HepG2 (cell line): ENCODE data around the gene GRK6. TPM values are rescaled to one million over a fixed set of nuclear protein-coding genes. Genes with fewer than 3 reads are reported as not detected.

Source experiments
- ARID4A ChIP-seq: sonication (generic); formaldehyde crosslinking; IDR thresholded peaks from 2 replicates; pipeline ENCODE4 v1.5.0; 2020; ENCODE audit warnings: mild to moderate bottlenecking, missing genetic modification reagents, borderline replicate concordance
- NRL ChIP-seq: sonication (generic); formaldehyde crosslinking; IDR thresholded peaks from 2 replicates; pipeline ENCODE4 v1.5.0; 2020; ENCODE audit warnings: missing genetic modification reagents, mild to moderate bottlenecking, moderate library complexity, borderline replicate concordance
- RBFOX2 ChIP-seq: fragments of 200-400 bp; formaldehyde crosslinking; IDR thresholded peaks from 2 replicates; pipeline ENCODE4 v1.6.1; 2017; ENCODE audit warnings: low read depth, mild to moderate bottlenecking, low read length
- SIN3B ChIP-seq: fragments of 150-350 bp; IDR thresholded peaks from 2 replicates; pipeline ENCODE4 v1.6.1; 2014; ENCODE audit warnings: low read length
- ZNF605 ChIP-seq: sonication (generic); formaldehyde crosslinking; IDR thresholded peaks from 2 replicates; pipeline ENCODE4 v1.8.0; 2022; ENCODE audit warnings: mild to moderate bottlenecking, missing genetic modification reagents
- ZNF891 ChIP-seq: sonication (generic); formaldehyde crosslinking; IDR thresholded peaks from 2 replicates; pipeline ENCODE4 v1.5.0; 2020; ENCODE audit warnings: mild to moderate bottlenecking, missing genetic modification reagents
- ZSCAN20 ChIP-seq: sonication (generic); formaldehyde crosslinking; IDR thresholded peaks from 2 replicates; pipeline ENCODE4 v1.4.0; 2020; ENCODE audit warnings: missing genetic modification reagents, mild to moderate bottlenecking, borderline replicate concordance
- polyA plus RNA-seq, 8 experiments: library from polyadenylated mRNA; depleted of rRNA in 3 of 8; stranded (reverse) in 7 of 8; unstranded in 1 of 8; fragments of >200 nt; fragmentation: Illumina TruSeq in 4 of 8; extraction: Trizol in 4 of 8; gene quantifications; 2 replicates each; pipeline versions ENCODE4 v1.2.1 to v1.2.3, GENCODE V29; 2011 to 2016; ENCODE audit warnings: low read depth in 4 of 8, missing spikeins in 1 of 8, mixed read lengths in 1 of 8; ENCODE audit not compliant: insufficient read depth in 1 of 8
- total RNA-seq, 5 experiments: library from RNA; depleted of rRNA; stranded (reverse); fragments of >200 nt; fragmentation: Illumina TruSeq; extraction: Trizol; gene quantifications; 2 replicates each; pipeline ENCODE4 v1.2.3, GENCODE V29; 2016; ENCODE audit warnings: low read depth in 1 of 5
- TF ChIP-seq, protein P1 (sequence below): sonication (generic); formaldehyde crosslinking; IDR thresholded peaks from one replicate; pipeline ENCODE4 v1.5.1; 2020; ENCODE audit warnings: mild to moderate bottlenecking, missing genetic modification reagents; ENCODE audit errors: not compliant biosample characterization
- TF ChIP-seq, protein P2 (sequence below): sonication (generic); formaldehyde crosslinking; IDR thresholded peaks from 2 replicates; pipeline ENCODE4 v1.4.0; 2020; ENCODE audit warnings: missing genetic modification reagents

The GRK6 gene
- total and polyA plus RNA-seq, 2 of the 13 experiments (the other 11 are each of a cell fraction or from before 2014, with no cell fraction given), result 13.2 to 19.9 TPM

DNA sequence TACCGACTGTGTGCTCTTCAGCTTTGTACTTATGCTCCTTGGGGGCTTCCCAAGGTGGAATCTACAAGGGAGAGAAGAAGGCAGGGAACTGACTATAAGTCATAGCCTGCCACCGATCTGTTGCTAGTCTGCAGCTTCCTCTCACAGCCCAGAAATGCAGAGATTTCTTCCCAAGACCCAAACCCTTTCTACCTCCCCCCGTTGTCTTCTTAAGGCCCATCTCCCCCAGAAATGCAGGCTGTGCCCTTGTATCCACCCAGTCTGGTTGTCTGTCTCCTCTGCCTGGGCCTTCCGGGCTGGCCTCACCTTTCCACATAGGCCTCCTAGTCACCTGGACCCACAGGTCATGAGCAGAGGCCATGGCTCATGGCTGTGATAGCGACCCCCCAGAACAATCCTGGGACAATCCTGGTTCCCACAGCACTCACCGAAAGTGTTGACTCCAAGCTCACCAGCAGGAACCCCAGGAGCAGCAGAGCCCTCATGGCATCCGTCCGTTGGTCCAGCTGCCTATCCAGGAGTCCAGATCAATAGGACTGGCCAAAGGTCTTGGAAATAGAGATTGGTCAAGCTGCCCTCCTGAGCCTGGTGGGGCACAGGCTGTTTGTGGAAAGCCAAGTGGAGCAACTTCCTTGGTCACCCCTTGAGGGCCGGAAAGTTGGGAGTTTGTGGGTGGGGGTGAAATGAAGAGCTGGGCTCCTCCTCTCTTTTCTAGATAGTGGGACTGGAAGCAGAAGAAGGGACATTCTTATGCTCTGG is 17.3 kb upstream of the GRK6 start, which contains the start of gene F12 (continued):
- TF ChIP-seq, protein P1, sequence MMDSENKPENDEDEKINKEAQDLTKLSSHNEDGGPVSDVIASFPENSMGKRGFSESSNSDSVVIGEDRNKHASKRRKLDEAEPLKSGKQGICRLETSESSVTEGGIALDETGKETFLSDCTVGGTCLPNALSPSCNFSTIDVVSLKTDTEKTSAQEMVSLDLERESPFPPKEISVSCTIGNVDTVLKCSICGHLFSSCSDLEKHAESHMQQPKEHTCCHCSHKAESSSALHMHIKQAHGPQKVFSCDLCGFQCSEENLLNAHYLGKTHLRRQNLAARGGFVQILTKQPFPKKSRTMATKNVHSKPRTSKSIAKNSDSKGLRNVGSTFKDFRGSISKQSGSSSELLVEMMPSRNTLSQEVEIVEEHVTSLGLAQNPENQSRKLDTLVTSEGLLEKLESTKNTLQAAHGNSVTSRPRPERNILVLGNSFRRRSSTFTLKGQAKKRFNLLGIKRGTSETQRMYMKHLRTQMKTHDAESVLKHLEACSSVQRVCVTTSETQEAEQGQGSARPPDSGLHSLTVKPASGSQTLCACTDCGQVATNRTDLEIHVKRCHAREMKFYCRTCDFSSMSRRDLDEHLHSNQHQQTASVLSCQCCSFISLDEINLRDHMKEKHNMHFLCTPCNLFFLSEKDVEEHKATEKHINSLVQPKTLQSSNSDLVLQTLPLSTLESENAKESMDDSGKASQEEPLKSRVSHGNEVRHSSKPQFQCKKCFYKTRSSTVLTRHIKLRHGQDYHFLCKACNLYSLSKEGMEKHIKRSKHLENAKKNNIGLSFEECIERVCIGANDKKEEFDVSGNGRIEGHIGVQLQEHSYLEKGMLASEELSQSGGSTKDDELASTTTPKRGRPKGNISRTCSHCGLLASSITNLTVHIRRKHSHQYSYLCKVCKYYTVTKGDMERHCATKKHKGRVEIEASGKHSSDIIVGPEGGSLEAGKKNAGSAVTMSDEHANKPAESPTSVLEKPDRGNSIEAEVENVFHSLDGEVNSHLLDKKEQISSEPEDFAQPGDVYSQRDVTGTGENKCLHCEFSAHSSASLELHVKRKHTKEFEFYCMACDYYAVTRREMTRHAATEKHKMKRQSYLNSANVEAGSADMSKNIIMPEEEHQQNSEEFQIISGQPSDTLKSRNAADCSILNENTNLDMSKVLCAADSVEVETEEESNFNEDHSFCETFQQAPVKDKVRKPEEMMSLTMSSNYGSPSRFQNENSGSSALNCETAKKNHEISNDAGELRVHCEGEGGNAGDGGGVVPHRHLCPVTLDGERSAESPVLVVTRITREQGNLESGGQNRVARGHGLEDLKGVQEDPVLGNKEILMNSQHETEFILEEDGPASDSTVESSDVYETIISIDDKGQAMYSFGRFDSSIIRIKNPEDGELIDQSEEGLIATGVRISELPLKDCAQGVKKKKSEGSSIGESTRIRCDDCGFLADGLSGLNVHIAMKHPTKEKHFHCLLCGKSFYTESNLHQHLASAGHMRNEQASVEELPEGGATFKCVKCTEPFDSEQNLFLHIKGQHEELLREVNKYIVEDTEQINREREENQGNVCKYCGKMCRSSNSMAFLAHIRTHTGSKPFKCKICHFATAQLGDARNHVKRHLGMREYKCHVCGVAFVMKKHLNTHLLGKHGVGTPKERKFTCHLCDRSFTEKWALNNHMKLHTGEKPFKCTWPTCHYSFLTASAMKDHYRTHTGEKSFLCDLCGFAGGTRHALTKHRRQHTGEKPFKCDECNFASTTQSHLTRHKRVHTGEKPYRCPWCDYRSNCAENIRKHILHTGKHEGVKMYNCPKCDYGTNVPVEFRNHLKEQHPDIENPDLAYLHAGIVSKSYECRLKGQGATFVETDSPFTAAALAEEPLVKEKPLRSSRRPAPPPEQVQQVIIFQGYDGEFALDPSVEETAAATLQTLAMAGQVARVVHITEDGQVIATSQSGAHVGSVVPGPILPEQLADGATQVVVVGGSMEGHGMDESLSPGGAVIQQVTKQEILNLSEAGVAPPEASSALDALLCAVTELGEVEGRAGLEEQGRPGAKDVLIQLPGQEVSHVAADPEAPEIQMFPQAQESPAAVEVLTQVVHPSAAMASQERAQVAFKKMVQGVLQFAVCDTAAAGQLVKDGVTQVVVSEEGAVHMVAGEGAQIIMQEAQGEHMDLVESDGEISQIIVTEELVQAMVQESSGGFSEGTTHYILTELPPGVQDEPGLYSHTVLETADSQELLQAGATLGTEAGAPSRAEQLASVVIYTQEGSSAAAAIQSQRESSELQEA (CRISPR knock-in tag), result no peak
- TF ChIP-seq RBFOX2, result no peak
- TF ChIP-seq ZSCAN20 (CRISPR knock-in tag), result no peak
- TF ChIP-seq SIN3B, result no peak
- 0 out of 2 replicates have a peak, but pooled peaks have one; percentile 35 for TF ChIP-seq ZNF891
- TF ChIP-seq ZNF605 (CRISPR knock-in tag), result peak; percentile 44; the same call in 1 of the 2 replicates
- 0 out of 2 replicates have a peak, but pooled peaks have one; percentile 41 for TF ChIP-seq NRL (CRISPR knock-in tag)
- TF ChIP-seq, protein P2, sequence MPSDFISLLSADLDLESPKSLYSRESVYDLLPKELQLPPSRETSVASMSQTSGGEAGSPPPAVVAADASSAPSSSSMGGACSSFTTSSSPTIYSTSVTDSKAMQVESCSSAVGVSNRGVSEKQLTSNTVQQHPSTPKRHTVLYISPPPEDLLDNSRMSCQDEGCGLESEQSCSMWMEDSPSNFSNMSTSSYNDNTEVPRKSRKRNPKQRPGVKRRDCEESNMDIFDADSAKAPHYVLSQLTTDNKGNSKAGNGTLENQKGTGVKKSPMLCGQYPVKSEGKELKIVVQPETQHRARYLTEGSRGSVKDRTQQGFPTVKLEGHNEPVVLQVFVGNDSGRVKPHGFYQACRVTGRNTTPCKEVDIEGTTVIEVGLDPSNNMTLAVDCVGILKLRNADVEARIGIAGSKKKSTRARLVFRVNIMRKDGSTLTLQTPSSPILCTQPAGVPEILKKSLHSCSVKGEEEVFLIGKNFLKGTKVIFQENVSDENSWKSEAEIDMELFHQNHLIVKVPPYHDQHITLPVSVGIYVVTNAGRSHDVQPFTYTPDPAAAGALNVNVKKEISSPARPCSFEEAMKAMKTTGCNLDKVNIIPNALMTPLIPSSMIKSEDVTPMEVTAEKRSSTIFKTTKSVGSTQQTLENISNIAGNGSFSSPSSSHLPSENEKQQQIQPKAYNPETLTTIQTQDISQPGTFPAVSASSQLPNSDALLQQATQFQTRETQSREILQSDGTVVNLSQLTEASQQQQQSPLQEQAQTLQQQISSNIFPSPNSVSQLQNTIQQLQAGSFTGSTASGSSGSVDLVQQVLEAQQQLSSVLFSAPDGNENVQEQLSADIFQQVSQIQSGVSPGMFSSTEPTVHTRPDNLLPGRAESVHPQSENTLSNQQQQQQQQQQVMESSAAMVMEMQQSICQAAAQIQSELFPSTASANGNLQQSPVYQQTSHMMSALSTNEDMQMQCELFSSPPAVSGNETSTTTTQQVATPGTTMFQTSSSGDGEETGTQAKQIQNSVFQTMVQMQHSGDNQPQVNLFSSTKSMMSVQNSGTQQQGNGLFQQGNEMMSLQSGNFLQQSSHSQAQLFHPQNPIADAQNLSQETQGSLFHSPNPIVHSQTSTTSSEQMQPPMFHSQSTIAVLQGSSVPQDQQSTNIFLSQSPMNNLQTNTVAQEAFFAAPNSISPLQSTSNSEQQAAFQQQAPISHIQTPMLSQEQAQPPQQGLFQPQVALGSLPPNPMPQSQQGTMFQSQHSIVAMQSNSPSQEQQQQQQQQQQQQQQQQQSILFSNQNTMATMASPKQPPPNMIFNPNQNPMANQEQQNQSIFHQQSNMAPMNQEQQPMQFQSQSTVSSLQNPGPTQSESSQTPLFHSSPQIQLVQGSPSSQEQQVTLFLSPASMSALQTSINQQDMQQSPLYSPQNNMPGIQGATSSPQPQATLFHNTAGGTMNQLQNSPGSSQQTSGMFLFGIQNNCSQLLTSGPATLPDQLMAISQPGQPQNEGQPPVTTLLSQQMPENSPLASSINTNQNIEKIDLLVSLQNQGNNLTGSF (CRISPR knock-in tag), result no peak
- TF ChIP-seq ARID4A (CRISPR knock-in tag), result peak; percentile 42; the same call in 1 of the 2 replicates
